K562 (cell line): ENCODE measurements around the gene MARS1. TPM values are rescaled to one million over a fixed set of nuclear protein-coding genes. Genes with fewer than 3 reads are reported as not detected.

Experiments
- ATAC-seq: fragments of 200-7000 bp; cut with Tn5 transposase; 3 replicates; pipeline ENCODE4 v1.9.1; 2020; ENCODE audit warnings: moderate library complexity
- BruUV-seq: library from RNA; stranded (reverse); fragments of 400-500 nt; replicated peaks from 2 replicates; lab custom pipeline; 2021; lab: Mats Ljungman, UMichigan
- CTCF ChIA-PET: fragments of 300-600 bp; formaldehyde crosslinking; extraction: SDS; loops from one replicate; lab custom pipeline; 2021; ENCODE audit warnings: low intra/inter-chr PET ratio; lab: Yijun Ruan, JAX
- POLR2A ChIA-PET: fragments of 300-600, 350-650 bp; sonication (Branson Sonifier 250); formaldehyde crosslinking; extraction: SDS; loops from one replicate; lab custom pipeline; 2021; ENCODE audit warnings: antibody characterized with exemption, inconsistent platforms; lab: Yijun Ruan, JAX
- DNase-seq, 4 experiments: peaks; one replicate each; pipeline versions ENCODE4 v3.0.0 to v3.0.0-alpha.2; 2011 to 2018; ENCODE audit warnings: low spot score in 3 of 4, mixed read lengths in 3 of 4; ENCODE audit errors: extremely low read depth in 1 of 4
- FAIRE-seq: peaks from 2 replicates; lab custom pipeline; 2011; peaks lifted over from hg19 to GRCh38; lab: Jason Lieb, UNC
- H2AFZ ChIP-seq: 2 replicates; pipeline ENCODE4 v1.6.0; 2011; ENCODE audit warnings: low read depth, low read length, control low read depth, inconsistent platforms
- H3K27ac ChIP-seq: fragments of 200-600 bp; 3 replicates; pipeline ENCODE4 v1.8.0; 2011; ENCODE audit warnings: low read depth, mild to moderate bottlenecking, control low read depth, inconsistent platforms, low read length, moderate library complexity, mixed read lengths; ENCODE audit errors: extremely low read depth
- H3K27me3 ChIP-seq, 2 experiments: fragments of 300-600 bp in 1 of 2; 2 replicates in 1 of 2; 3 replicates in 1 of 2; pipeline versions ENCODE4 v1.6.0 to v1.8.0; 2011; ENCODE audit warnings: inconsistent platforms in 2 of 2, low read length in 2 of 2, mild to moderate bottlenecking in 1 of 2, mixed read lengths in 1 of 2, moderate library complexity in 1 of 2; ENCODE audit not compliant: control insufficient read depth in 2 of 2, insufficient read depth in 2 of 2
- H3K36me3 ChIP-seq: fragments of 300-600 bp; 3 replicates; pipeline ENCODE4 v1.8.0; 2011; ENCODE audit warnings: mild to moderate bottlenecking, low read length, inconsistent platforms; ENCODE audit not compliant: control insufficient read depth, insufficient read depth
- H3K4me1 ChIP-seq, 2 experiments: fragments of 200-600 bp in 1 of 2; replicated peaks in 1 of 2; 2 replicates in 1 of 2; 3 replicates in 1 of 2; pipeline versions ENCODE4 v1.5.1 to v1.8.0; 2011; ENCODE audit warnings: inconsistent platforms in 2 of 2, low read length in 2 of 2, mild to moderate bottlenecking in 1 of 2, mixed read lengths in 1 of 2, moderate library complexity in 1 of 2; ENCODE audit not compliant: control insufficient read depth in 2 of 2, insufficient read depth in 2 of 2
- H3K4me2 ChIP-seq: 2 replicates; pipeline ENCODE4 v1.6.1; 2011; ENCODE audit warnings: low read length, control low read depth, inconsistent platforms, mixed read lengths; ENCODE audit not compliant: insufficient read depth
- H3K4me3 ChIP-seq: fragments of 200-600 bp; sonication (generic), shearing (Covaris generic); 2 replicates; pipeline ENCODE4 v1.5.1; 2016; ENCODE audit warnings: control low read depth, inconsistent platforms
- H3K79me2 ChIP-seq: fragments of 200-600 bp; 3 replicates; pipeline ENCODE4 v1.8.0; 2011; ENCODE audit warnings: low read length, inconsistent platforms; ENCODE audit not compliant: control insufficient read depth, insufficient read depth
- H3K9ac ChIP-seq, 2 experiments: 2 replicates each; pipeline versions ENCODE4 v1.6.0 to v1.6.1; 2011; ENCODE audit warnings: low read depth in 2 of 2, low read length in 2 of 2, control low read depth in 1 of 2, inconsistent platforms in 1 of 2, mild to moderate bottlenecking in 1 of 2, mixed read lengths in 1 of 2; ENCODE audit not compliant: insufficient read depth in 1 of 2
- H3K9me1 ChIP-seq: one replicate; pipeline ENCODE4 v1.6.0; 2011; ENCODE audit warnings: inconsistent platforms, mild to moderate bottlenecking, low read length, moderate library complexity; ENCODE audit not compliant: control insufficient read depth, insufficient read depth
- H3K9me3 ChIP-seq: replicated peaks from 2 replicates; pipeline ENCODE4 v1.5.1; 2011; ENCODE audit warnings: low read depth, low read length, inconsistent platforms; ENCODE audit not compliant: control insufficient read depth, insufficient read depth
- H4K20me1 ChIP-seq: replicated peaks from 2 replicates; pipeline ENCODE4 v1.6.1; 2011; ENCODE audit warnings: low read length, inconsistent platforms, mixed read lengths; ENCODE audit not compliant: control insufficient read depth, insufficient read depth
- CBFA2T3 ChIP-seq: fragments of 450-650 bp; IDR thresholded peaks from 2 replicates; pipeline ENCODE4 v1.6.1; 2017
- GTF2F1 ChIP-seq: IDR thresholded peaks from 2 replicates; pipeline ENCODE4 v1.6.1; 2011; ENCODE audit warnings: low read depth, low read length, improper control_type of control experiment
- POLR2A ChIP-seq: fragments of 450-650 bp; conservative IDR thresholded peaks from 2 replicates; pipeline ENCODE4 v1.6.1; 2016
- POLR2G ChIP-seq: fragments of 200-400 bp; formaldehyde crosslinking; IDR thresholded peaks from 2 replicates; pipeline ENCODE4 v1.6.1; 2017; ENCODE audit warnings: low read depth, mild to moderate bottlenecking, antibody characterized with exemption, low read length, moderate library complexity
- RBFOX2 ChIP-seq: fragments of 200-400 bp; formaldehyde crosslinking; IDR thresholded peaks from 2 replicates; pipeline ENCODE4 v1.6.1; 2017; ENCODE audit warnings: low read depth, mild to moderate bottlenecking, low read length, moderate library complexity
- SIRT6 ChIP-seq: IDR thresholded peaks from one replicate; pipeline ENCODE4 v1.6.1; 2012; ENCODE audit warnings: low read depth, mild to moderate bottlenecking, control low read depth, inconsistent platforms, low read length, moderate library complexity
- SPI1 ChIP-seq: IDR thresholded peaks from 2 replicates; pipeline ENCODE4 v1.6.1; 2011; ENCODE audit warnings: low read depth, low read length, control low read depth, borderline replicate concordance
- TGIF2 ChIP-seq: sonication (generic); formaldehyde crosslinking; IDR thresholded peaks from 2 replicates; pipeline ENCODE4 v1.8.1; 2022; ENCODE audit warnings: mild to moderate bottlenecking, missing genetic modification reagents, moderate library complexity
- WGBS: fragments of 100-300 bp; shearing (Covaris generic); methylation state at CpG from one replicate; pipeline ENCODE4 v1.1.6; 2016; ENCODE audit warnings: low coverage, mixed read lengths; ENCODE audit not compliant: insufficient coverage; ENCODE audit errors: missing lambda C conversion rate; 5-methylcytosine and 5-hydroxymethylcytosine counted together
- in situ Hi-C: fragments of 300-500 bp; cut with MboI; formaldehyde crosslinking; loops from 4 replicates; pipeline ENCODE4 v1.15.0; 2018; ENCODE audit warnings: inconsistent platforms, mixed read lengths
- intact Hi-C: fragments of 100-400 bp; cut with micrococcal nuclease; formaldehyde crosslinking; loops from 2 replicates; pipeline ENCODE4 v1.14.2; 2022
- polyA plus RNA-seq, 8 experiments: library from polyadenylated mRNA; depleted of rRNA in 4 of 8; stranded (reverse) in 5 of 8; unstranded in 3 of 8; fragments of >200 nt; fragmentation: Nextera tagmentation in 2 of 8; fragmentation: Illumina TruSeq in 1 of 8; extraction: Ambion mirVana in 2 of 8; extraction: Trizol in 1 of 8; gene quantifications; 2 replicates each; pipeline versions ENCODE4 v1.2.1 to v1.2.3, GENCODE V29; 2011 to 2014; ENCODE audit warnings: inconsistent platforms in 1 of 8, missing spikeins in 1 of 8
- total RNA-seq, 7 experiments: library from RNA; depleted of rRNA in 6 of 7; stranded (reverse); fragments of >200 nt in 6 of 7; fragmentation: Illumina TruSeq in 2 of 7; extraction: Trizol in 2 of 7; gene quantifications; 2 replicates each; pipeline versions ENCODE4 v1.2.1 to v1.2.3, GENCODE V29; 2011 to 2021; ENCODE audit warnings: low replicate concordance in 1 of 7
- TF ChIP-seq, protein P1 (sequence below): fragments of 450-650 bp; IDR thresholded peaks from 2 replicates; pipeline ENCODE4 v1.6.1; 2016; ENCODE audit warnings: mild to moderate bottlenecking

The MARS1 gene
- total and polyA plus RNA-seq, 9 of the 15 experiments (the other 6 are each of a cell fraction or from before 2014, with no cell fraction given) = 117 to 382 (median 220) TPM

- POLR2A ChIA-PET = interaction anchor here (0.6 to 10.1 kb wide), 25 partner anchors 9 to 793 kb away, joined by 3 to 184 read pairs (median 4); partner anchors contain the start of genes B4GALNT1, DCTN2, INHBE and MARS1
- TF ChIP-seq SPI1 = no peak
- no peak for TF ChIP-seq CBFA2T3
- peak; percentile 19 for TF ChIP-seq SIRT6
- 0 out of 2 replicates have a peak, but pooled peaks have one; percentile 10 for TF ChIP-seq TGIF2
- TF ChIP-seq RBFOX2 = peak; percentile 41; the same call in 1 of the 2 replicates
- peak; percentile 47 for TF ChIP-seq POLR2A
- peak; percentile 47 for TF ChIP-seq POLR2G
- TF ChIP-seq, protein P1, sequence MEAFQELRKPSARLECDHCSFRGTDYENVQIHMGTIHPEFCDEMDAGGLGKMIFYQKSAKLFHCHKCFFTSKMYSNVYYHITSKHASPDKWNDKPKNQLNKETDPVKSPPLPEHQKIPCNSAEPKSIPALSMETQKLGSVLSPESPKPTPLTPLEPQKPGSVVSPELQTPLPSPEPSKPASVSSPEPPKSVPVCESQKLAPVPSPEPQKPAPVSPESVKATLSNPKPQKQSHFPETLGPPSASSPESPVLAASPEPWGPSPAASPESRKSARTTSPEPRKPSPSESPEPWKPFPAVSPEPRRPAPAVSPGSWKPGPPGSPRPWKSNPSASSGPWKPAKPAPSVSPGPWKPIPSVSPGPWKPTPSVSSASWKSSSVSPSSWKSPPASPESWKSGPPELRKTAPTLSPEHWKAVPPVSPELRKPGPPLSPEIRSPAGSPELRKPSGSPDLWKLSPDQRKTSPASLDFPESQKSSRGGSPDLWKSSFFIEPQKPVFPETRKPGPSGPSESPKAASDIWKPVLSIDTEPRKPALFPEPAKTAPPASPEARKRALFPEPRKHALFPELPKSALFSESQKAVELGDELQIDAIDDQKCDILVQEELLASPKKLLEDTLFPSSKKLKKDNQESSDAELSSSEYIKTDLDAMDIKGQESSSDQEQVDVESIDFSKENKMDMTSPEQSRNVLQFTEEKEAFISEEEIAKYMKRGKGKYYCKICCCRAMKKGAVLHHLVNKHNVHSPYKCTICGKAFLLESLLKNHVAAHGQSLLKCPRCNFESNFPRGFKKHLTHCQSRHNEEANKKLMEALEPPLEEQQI = no peak
- TF ChIP-seq GTF2F1 = no peak
Measured at GRCh38 chr12:57518176-57518919, 30.5 kb downstream of the MARS1 start.

More at GRCh38 chr12:57518176-57518919, 30.5 kb downstream of the MARS1 start:
- Histone ChIP-seq H3K9me1 (peaks cover 7% of the 10 kb centered on the region), H2AFZ (no peak overlapping the region), H3K4me2 (peak overlapping the region; percentile 99), H4K20me1 (peaks cover 52% of the 10 kb centered on the region), H3K79me2 (peaks cover 45% of the 10 kb centered on the region), H3K36me3 (peaks cover 65% of the 10 kb centered on the region), H3K4me3 (peak overlapping the region; percentile 86), H3K27ac (peak overlapping the region; percentile 99), H3K9me3 (no peaks in the 10 kb centered on the region), H3K27me3 (no peaks in the 10 kb centered on the region), H3K9ac (peak overlapping the region; percentile 71 to 100; a peak in 3 of 4 replicates), H3K4me1 (peaks cover 19 to 32% of the 10 kb centered on the region in 2 experiments)
- WGBS = 44% methylated on average over 8 of the region's 8 CpGs
- intact Hi-C loops = no loop called here
- BruUV-seq = no TSS peak
- FAIRE-seq (no peak), ATAC-seq (no peak), DNase-seq (no peak)
- in situ Hi-C loops = no loop called here
- CTCF ChIA-PET = no interaction called here
